WI38 (cell line): ENCODE measurements around the gene GHRHR.

ENCODE experiments used
- H3K4me3 ChIP-seq: 2 replicates; pipeline ENCODE4 v1.5.1; 2011; ENCODE audit warnings: low read depth, mild to moderate bottlenecking, control low read depth, low read length
- CTCF ChIP-seq: IDR thresholded peaks from 2 replicates; pipeline ENCODE4 v1.5.1; 2012; ENCODE audit warnings: low read depth, mild to moderate bottlenecking, control low read depth, low read length

The GHRHR gene

DNA sequence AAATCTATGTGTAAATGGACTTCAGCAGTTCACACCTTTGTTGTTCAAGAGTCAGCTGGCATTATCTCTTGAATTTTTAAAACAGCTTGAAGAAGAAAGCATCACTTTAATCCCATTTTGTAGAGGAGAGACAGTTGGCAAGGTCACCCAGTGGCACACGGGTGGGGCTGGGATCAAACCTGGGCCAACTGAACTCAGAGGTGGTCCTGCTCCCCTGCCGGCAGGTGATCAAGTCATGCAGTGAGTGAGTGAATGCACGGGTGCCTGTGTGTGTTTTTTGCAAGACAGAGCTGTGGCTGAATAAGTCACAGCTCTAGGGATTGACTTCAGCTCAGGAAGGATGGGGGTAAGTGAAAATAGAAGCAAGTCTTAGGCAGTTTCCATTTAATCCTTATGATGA is 9.5 kb downstream of the GHRHR start:
- TF ChIP-seq CTCF: no peak
- no peak overlapping the region for H3K4me3 ChIP-seq

DNA sequence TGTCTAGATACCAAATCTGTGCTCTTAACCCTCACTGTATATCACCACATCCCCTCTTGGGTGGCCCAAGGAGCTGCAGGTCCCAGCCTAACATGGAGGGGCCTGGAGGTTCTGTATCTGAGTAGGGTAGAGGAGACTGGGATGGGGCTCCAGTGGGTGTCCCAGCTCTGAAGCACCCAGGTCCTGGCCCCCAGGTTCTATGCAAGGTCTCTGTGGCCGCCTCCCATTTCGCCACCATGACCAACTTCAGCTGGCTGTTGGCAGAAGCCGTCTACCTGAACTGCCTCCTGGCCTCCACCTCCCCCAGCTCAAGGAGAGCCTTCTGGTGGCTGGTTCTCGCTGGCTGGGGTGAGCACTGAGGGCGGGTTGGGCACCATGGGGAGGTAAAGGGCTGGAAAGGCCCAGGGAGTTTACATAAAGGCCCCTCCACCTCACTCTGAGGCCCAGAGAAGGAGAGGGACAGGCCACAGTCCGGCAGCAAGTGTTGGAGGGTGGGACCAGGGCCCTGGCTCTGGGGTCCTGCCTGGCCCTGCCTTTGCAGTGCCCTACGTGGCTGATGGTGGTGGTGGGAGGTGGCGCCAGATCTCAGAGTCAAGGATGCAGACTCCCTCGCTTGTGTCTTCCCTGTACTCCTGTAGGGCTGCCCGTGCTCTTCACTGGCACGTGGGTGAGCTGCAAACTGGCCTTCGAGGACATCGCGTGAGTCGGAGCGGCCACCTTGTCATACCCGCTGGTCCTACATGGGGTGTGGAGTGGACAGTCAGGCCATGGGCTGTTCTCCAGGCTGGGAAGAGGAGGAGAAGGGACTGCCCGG is 10.2 kb downstream of the GHRHR start:
- TF ChIP-seq CTCF: no peak
- H3K4me3 ChIP-seq: no peak overlapping the region

- no peak; the same call in 1 of the 2 replicates for TF ChIP-seq CTCF
These were observed 11.0 kb downstream of the GHRHR start for GRCh38 chr7:30974605-30975255.

DNA sequence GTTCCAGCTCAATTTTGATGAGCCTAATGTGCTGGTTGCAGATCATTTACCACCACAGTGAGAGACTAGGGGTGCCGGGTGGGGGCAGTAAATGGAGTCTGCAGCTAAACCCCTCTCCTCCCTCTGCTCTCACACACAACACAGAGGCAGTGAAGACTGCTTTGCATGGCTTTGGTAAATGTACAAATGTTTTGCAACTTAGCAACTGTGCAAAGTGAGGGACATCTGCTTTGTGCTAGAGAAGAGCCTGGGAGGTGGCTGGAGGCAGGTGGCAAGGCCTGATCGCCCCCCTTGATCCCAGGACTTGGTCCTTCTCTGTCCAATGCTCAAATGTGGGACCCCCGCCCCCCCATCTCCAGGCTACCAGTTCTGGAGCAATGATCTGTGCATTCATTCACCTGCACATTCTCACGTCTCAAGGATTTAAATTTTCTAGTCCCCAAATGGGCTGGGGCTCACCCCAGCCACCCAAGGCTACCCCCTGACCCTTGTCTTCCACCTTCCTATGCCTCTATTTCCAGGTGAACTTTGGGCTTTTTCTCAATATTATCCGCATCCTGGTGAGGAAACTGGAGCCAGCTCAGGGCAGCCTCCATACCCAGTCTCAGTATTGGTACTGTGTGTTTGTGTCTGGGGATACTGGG is 11.6 kb downstream of the GHRHR start:
- no peak overlapping the region for H3K4me3 ChIP-seq
- TF ChIP-seq CTCF: no peak

More at GRCh38 chr7:30974605-30975255, 11.0 kb downstream of the GHRHR start:
- H3K4me3 ChIP-seq: no peak overlapping the region

GRCh38 chr7:30976381-30976780 is 12.6 kb downstream of the GHRHR start:
- TF ChIP-seq CTCF: no peak
- H3K4me3 ChIP-seq: no peak overlapping the region

GRCh38 chr7:30977222-30977621 is 13.5 kb downstream of the GHRHR start:
- H3K4me3 ChIP-seq: no peak overlapping the region

More at GRCh38 chr7:30977222-30977621, 13.5 kb downstream of the GHRHR start:
- no peak for TF ChIP-seq CTCF
